ENCODE measurements around the gene TMEM134. TPM values are rescaled to one million over a fixed set of nuclear protein-coding genes. Genes with fewer than 3 reads are reported as not detected.

TMEM134 gene
- total and polyA plus RNA-seq, 9 of the 15 experiments (the other 6 are each of a cell fraction or from before 2014, with no cell fraction given), result 0.63 to 48.4 (median 10.7) TPM

DNA sequence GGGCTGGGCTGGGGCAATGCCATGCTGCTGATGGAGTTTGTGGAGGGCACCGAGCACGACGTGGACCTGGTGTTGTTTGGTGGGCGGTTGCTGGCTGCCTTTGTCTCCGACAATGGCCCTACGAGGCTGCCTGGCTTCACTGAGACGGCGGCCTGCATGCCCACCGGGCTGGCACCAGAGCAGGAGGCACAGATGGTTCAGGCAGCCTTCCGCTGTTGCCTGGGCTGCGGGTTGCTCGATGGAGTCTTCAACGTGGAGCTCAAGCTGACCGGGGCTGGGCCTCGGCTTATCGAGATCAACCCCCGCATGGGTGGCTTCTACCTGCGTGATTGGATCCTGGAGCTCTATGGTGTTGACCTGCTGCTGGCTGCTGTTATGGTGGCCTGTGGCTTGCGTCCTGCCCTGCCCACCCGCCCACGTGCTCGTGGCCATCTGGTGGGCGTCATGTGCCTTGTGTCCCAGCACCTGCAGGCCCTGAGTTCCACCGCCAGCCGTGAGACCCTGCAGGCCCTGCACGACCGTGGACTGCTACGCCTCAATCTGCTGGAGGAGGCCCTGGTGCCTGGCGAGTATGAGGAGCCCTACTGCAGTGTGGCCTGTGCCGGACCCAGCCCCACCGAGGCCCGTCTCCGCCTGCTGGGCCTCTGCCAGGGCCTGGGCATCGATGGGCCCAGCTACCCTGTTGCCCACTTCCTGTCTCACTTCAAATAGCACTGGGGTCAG is 45.0 kb downstream of the TMEM134 start:
- no peak overlapping the region for H3K4me2 ChIP-seq (ENCODE audit: insufficient read depth, low read length)
- no peak overlapping the region; the same call in 1 of the 2 replicates for H2AFZ ChIP-seq (ENCODE audit: low read depth, low read length)
- ChIA-PET CTCF (ENCODE audit: low intra/inter-chr PET ratio) (no interaction called here), POLR2A (interaction anchor here (0.8 to 2.0 kb wide), 5 partner anchors 11 to 53 kb away, joined by 3 to 9 read pairs (median 4); partner anchors contain the start of gene PPP1CA)
- 75% methylated on average over 27 of the region's 34 CpGs for WGBS (ENCODE audit: insufficient coverage, low coverage, missing lambda C conversion rate)
- H4K20me1 ChIP-seq (replicated peaks; ENCODE audit: control insufficient read depth, insufficient read depth, low read length), result no peaks in the 10 kb centered on the region
- intact Hi-C loops (cut with micrococcal nuclease), result loop anchor here (5.0 kb wide), 1 partner anchor 43 kb away; the partner anchor contains the start of gene TMEM134
- no peaks in the 10 kb centered on the region for H3K9me3 ChIP-seq (replicated peaks; ENCODE audit: control insufficient read depth, insufficient read depth, low read depth, low read length)
- no peak for ATAC-seq
- peak overlapping the region in 1 of 2 experiments; percentile 82; a peak in 2 of 4 replicates for H3K9ac ChIP-seq (ENCODE audit: insufficient read depth in 1 of 2, low read depth in 2 of 2, low read length in 2 of 2)
- H3K27me3 ChIP-seq (ENCODE audit: control insufficient read depth in 2 of 2, insufficient read depth in 2 of 2, low read length in 2 of 2), result no peaks in the 10 kb centered on the region
- no TSS peak for BruUV-seq (replicated peaks)
- no peak overlapping the region for H3K4me3 ChIP-seq
- H3K79me2 ChIP-seq (ENCODE audit: control insufficient read depth, insufficient read depth, low read length), result peaks cover 16% of the 10 kb centered on the region
- FAIRE-seq, result no peak
- in situ Hi-C loops (cut with MboI), result no loop called here
- no peaks in the 10 kb centered on the region for H3K36me3 ChIP-seq (ENCODE audit: control insufficient read depth, insufficient read depth, low read length)
- no peak overlapping the region for H3K27ac ChIP-seq (ENCODE audit: extremely low read depth, low read depth, low read length)
- DNase-seq (ENCODE audit: extremely low read depth in 1 of 4, low spot score in 3 of 4), result no peak
- H3K4me1 ChIP-seq (replicated peaks in 1 of 2; ENCODE audit: control insufficient read depth in 2 of 2, insufficient read depth in 2 of 2, low read length in 2 of 2), result peaks cover 10 to 59% of the 10 kb centered on the region in 2 experiments
- peaks cover 4% of the 10 kb centered on the region for H3K9me1 ChIP-seq (ENCODE audit: control insufficient read depth, insufficient read depth, low read length)
- TF ChIP-seq RUNX1 (IDR thresholded peaks at IDR 0.05; ENCODE audit: low read depth) (no peak), CGGBP1 (CRISPR knock-in tag; IDR thresholded peaks at IDR 0.05) (no peak), POLR3G (IDR thresholded peaks at IDR 0.05; ENCODE audit: extremely low read depth, insufficient read length, insufficient replicate concordance) (no peak), DEAF1 (CRISPR knock-in tag; IDR thresholded peaks at IDR 0.05) (no peak), RBFOX2 (IDR thresholded peaks at IDR 0.05; ENCODE audit: low read depth, low read length) (no peak), MIER1 (IDR thresholded peaks at IDR 0.05; ENCODE audit: low read depth) (no peak), KLF16 (IDR thresholded peaks at IDR 0.05) (no peak), BRD9 (IDR thresholded peaks at IDR 0.05; ENCODE audit: low read depth, partially characterized antibody) (no peak), CHD4 (IDR thresholded peaks at IDR 0.05; ENCODE audit: insufficient read depth, insufficient replicate concordance, low read depth, low read length, poor library complexity, severe bottlenecking) (no peak), E2F5 (CRISPR knock-in tag; IDR thresholded peaks at IDR 0.05) (no peak), CHD1 (IDR thresholded peaks at IDR 0.05; ENCODE audit: low read length) (no peak)
- TF ChIP-seq, protein P1, sequence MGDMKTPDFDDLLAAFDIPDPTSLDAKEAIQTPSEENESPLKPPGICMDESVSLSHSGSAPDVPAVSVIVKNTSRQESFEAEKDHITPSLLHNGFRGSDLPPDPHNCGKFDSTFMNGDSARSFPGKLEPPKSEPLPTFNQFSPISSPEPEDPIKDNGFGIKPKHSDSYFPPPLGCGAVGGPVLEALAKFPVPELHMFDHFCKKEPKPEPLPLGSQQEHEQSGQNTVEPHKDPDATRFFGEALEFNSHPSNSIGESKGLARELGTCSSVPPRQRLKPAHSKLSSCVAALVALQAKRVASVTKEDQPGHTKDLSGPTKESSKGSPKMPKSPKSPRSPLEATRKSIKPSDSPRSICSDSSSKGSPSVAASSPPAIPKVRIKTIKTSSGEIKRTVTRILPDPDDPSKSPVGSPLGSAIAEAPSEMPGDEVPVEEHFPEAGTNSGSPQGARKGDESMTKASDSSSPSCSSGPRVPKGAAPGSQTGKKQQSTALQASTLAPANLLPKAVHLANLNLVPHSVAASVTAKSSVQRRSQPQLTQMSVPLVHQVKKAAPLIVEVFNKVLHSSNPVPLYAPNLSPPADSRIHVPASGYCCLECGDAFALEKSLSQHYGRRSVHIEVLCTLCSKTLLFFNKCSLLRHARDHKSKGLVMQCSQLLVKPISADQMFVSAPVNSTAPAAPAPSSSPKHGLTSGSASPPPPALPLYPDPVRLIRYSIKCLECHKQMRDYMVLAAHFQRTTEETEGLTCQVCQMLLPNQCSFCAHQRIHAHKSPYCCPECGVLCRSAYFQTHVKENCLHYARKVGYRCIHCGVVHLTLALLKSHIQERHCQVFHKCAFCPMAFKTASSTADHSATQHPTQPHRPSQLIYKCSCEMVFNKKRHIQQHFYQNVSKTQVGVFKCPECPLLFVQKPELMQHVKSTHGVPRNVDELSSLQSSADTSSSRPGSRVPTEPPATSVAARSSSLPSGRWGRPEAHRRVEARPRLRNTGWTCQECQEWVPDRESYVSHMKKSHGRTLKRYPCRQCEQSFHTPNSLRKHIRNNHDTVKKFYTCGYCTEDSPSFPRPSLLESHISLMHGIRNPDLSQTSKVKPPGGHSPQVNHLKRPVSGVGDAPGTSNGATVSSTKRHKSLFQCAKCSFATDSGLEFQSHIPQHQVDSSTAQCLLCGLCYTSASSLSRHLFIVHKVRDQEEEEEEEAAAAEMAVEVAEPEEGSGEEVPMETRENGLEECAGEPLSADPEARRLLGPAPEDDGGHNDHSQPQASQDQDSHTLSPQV (IDR thresholded peaks at IDR 0.05), result no peak
- TF ChIP-seq, protein P2, sequence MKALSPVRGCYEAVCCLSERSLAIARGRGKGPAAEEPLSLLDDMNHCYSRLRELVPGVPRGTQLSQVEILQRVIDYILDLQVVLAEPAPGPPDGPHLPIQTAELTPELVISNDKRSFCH (CRISPR knock-in tag; IDR thresholded peaks at IDR 0.05), result no peak
- TF ChIP-seq, protein P2 (tag; IDR thresholded peaks at IDR 0.05), result no peak

Measured in K562 (cell line).